Keratinocyte (primary cell): Measurements from ENCODE around the gene PTMA. TPM values are rescaled to one million over a fixed set of nuclear protein-coding genes. Genes with fewer than 3 reads are reported as not detected.

ENCODE experiments used
- DNase-seq: peaks from one replicate; pipeline ENCODE4 v3.0.0-alpha.2; 2011; ENCODE audit warnings: low read depth, missing footprints, low spot score
- FAIRE-seq: peaks from 2 replicates; lab custom pipeline; 2011; peaks lifted over from hg19 to GRCh38; lab: Jason Lieb, UNC
- H2AFZ ChIP-seq: 2 replicates; pipeline ENCODE4 v1.6.0; 2012; ENCODE audit warnings: low read length, control low read depth, inconsistent platforms; ENCODE audit not compliant: control insufficient read depth
- H3K27ac ChIP-seq: 2 replicates; pipeline ENCODE4 v1.5.1; 2011; ENCODE audit warnings: low read length; ENCODE audit not compliant: control insufficient read depth, insufficient read depth
- H3K27me3 ChIP-seq: 3 replicates; pipeline ENCODE4 v1.6.0; 2011; ENCODE audit warnings: low read length; ENCODE audit not compliant: control insufficient read depth, insufficient read depth; ENCODE audit errors: extremely low read depth
- H3K36me3 ChIP-seq, 2 experiments: 2 replicates in 1 of 2; 3 replicates in 1 of 2; pipeline ENCODE4 v1.5.1; 2011; ENCODE audit warnings: low read length in 2 of 2, mild to moderate bottlenecking in 1 of 2; ENCODE audit not compliant: control insufficient read depth in 2 of 2, insufficient read depth in 2 of 2; ENCODE audit errors: extremely low read depth in 1 of 2
- H3K4me1 ChIP-seq: 3 replicates; pipeline ENCODE4 v1.5.1; 2011; ENCODE audit warnings: low read length; ENCODE audit not compliant: control insufficient read depth, insufficient read depth; ENCODE audit errors: extremely low read depth
- H3K4me2 ChIP-seq: 3 replicates; pipeline ENCODE4 v1.6.0; 2011; ENCODE audit warnings: low read depth, low read length; ENCODE audit not compliant: control insufficient read depth, insufficient read depth; ENCODE audit errors: extremely low read depth
- H3K4me3 ChIP-seq, 3 experiments: fragments of 200-600 bp in 1 of 3; sonication (generic) in 1 of 3; 2 replicates in 2 of 3; 3 replicates in 1 of 3; pipeline ENCODE4 v1.5.1; 2011 to 2016; ENCODE audit warnings: low read length in 3 of 3, mild to moderate bottlenecking in 3 of 3, control low read depth in 2 of 3, inconsistent platforms in 1 of 3, low read depth in 1 of 3, mixed read lengths in 1 of 3, mixed run types in 1 of 3, moderate library complexity in 1 of 3; ENCODE audit not compliant: control insufficient read depth in 2 of 3, insufficient read depth in 2 of 3; ENCODE audit errors: extremely low read depth in 1 of 3
- H3K79me2 ChIP-seq: 2 replicates; pipeline ENCODE4 v1.6.0; 2012; ENCODE audit warnings: low read length; ENCODE audit not compliant: control insufficient read depth, insufficient read depth
- H3K9ac ChIP-seq: 3 replicates; pipeline ENCODE4 v1.6.0; 2011; ENCODE audit warnings: low read length; ENCODE audit not compliant: control insufficient read depth, insufficient read depth; ENCODE audit errors: extremely low read depth
- H3K9me1 ChIP-seq: 3 replicates; pipeline ENCODE4 v1.6.0; 2011; ENCODE audit warnings: low read length; ENCODE audit not compliant: control insufficient read depth, insufficient read depth; ENCODE audit errors: extremely low read depth
- H3K9me3 ChIP-seq: 2 replicates; pipeline ENCODE4 v1.5.1; 2012; ENCODE audit warnings: low read depth, low read length; ENCODE audit not compliant: control insufficient read depth
- H4K20me1 ChIP-seq: 3 replicates; pipeline ENCODE4 v1.6.0; 2011; ENCODE audit warnings: low read length; ENCODE audit not compliant: control insufficient read depth, insufficient read depth; ENCODE audit errors: extremely low read depth
- EZH2 ChIP-seq: IDR thresholded peaks from one replicate; pipeline ENCODE4 v1.6.1; 2012; ENCODE audit warnings: inconsistent platforms, mild to moderate bottlenecking, low read length, moderate library complexity
- dilution Hi-C: fragments of 300-500 bp; cut with MboI; formaldehyde crosslinking; loops from one replicate; pipeline ENCODE4 v1.7.0; 2020; ENCODE audit warnings: low sequenced_read_pairs; ENCODE audit not compliant: extremely low pct_ligation_motif_present
- polyA plus RNA-seq, 5 experiments: library from polyadenylated mRNA; depleted of rRNA in 3 of 5; stranded (reverse) in 3 of 5; stranded (forward) in 1 of 5; unstranded in 1 of 5; fragments of >200 nt; gene quantifications; 1 replicate in 1 of 5; 2 replicates in 3 of 5; 3 replicates in 1 of 5; pipeline versions ENCODE4 v1.2.1 to v1.2.3, GENCODE V29; 2011 to 2012; ENCODE audit warnings: missing spikeins in 2 of 5, low read depth in 1 of 5, low replicate concordance in 1 of 5
- TF ChIP-seq, protein P1 (sequence below), 3 experiments: IDR thresholded peaks in 1 of 3; conservative IDR thresholded peaks in 1 of 3; optimal IDR thresholded peaks in 1 of 3; 2 replicates in 2 of 3; 3 replicates in 1 of 3; pipeline versions ENCODE3 to v1.5.1; 2011; ENCODE audit warnings: low read length in 3 of 3, mild to moderate bottlenecking in 3 of 3, moderate library complexity in 2 of 3, control low read depth in 1 of 3, inconsistent platforms in 1 of 3; ENCODE audit not compliant: insufficient read depth in 2 of 3; ENCODE audit errors: extremely low read depth in 1 of 3

PTMA gene
- polyA plus RNA-seq, 1 donor (not counting 4 experiments of a cell fraction or from before 2014, with no cell fraction given), result 598 TPM

- H3K79me2 ChIP-seq, result no peaks in the 10 kb centered on the region
- no peak overlapping the region for H3K27ac ChIP-seq
- no peak overlapping the region for H3K4me3 ChIP-seq
- H3K9me3 ChIP-seq, result no peaks in the 10 kb centered on the region
- FAIRE-seq (peak; percentile 20), DNase-seq (no peak)
- H3K4me2 ChIP-seq, result no peak overlapping the region
- H3K4me1 ChIP-seq, result no peaks in the 10 kb centered on the region
- H3K9ac ChIP-seq, result no peak overlapping the region
- TF ChIP-seq, protein P1, sequence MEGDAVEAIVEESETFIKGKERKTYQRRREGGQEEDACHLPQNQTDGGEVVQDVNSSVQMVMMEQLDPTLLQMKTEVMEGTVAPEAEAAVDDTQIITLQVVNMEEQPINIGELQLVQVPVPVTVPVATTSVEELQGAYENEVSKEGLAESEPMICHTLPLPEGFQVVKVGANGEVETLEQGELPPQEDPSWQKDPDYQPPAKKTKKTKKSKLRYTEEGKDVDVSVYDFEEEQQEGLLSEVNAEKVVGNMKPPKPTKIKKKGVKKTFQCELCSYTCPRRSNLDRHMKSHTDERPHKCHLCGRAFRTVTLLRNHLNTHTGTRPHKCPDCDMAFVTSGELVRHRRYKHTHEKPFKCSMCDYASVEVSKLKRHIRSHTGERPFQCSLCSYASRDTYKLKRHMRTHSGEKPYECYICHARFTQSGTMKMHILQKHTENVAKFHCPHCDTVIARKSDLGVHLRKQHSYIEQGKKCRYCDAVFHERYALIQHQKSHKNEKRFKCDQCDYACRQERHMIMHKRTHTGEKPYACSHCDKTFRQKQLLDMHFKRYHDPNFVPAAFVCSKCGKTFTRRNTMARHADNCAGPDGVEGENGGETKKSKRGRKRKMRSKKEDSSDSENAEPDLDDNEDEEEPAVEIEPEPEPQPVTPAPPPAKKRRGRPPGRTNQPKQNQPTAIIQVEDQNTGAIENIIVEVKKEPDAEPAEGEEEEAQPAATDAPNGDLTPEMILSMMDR (optimal IDR thresholded peaks at IDR 0.05 in 1 of 3, IDR thresholded peaks at IDR 0.05 in 1 of 3, conservative IDR thresholded peaks at IDR 0.05 in 1 of 3; ENCODE audit: extremely low read depth in 1 of 3, insufficient read depth in 2 of 3, low read length in 3 of 3), result peak; percentile 33 to 76 (median 45)
- no peak for TF ChIP-seq EZH2
- no peaks in the 10 kb centered on the region for H3K9me1 ChIP-seq
- dilution Hi-C loops, result no loop called here
- no peaks in the 10 kb centered on the region for H3K36me3 ChIP-seq
- H4K20me1 ChIP-seq, result no peaks in the 10 kb centered on the region
- no peaks in the 10 kb centered on the region for H3K27me3 ChIP-seq
- H2AFZ ChIP-seq, result no peak overlapping the region
Observed at GRCh38 chr2:231692847-231693246, 15.5 kb upstream of the PTMA start.

DNA sequence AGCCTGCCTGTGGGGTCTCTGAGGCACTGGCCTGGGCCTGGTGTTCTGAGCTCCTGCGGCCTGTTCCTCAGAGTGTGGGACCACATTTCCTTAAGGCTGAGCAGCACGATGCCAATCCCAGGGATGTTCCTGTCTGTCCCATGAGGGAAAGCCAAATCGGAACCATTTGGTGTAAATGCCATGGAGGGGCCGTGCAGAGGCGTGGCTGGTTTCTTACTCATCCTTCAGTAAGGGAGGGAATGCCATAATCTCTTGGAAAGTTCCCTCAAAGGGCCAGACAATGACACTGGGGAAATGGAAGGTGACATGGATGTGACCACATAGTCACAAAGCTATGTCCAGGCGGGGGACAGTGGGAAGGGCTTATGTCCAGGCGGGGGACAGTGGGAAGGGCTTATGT is 14.4 kb upstream of the PTMA start:
- H4K20me1 ChIP-seq, result no peaks in the 10 kb centered on the region
- no peaks in the 10 kb centered on the region for H3K27me3 ChIP-seq
- H3K79me2 ChIP-seq, result no peaks in the 10 kb centered on the region
- no peak overlapping the region for H3K27ac ChIP-seq
- TF ChIP-seq, protein P1 (optimal IDR thresholded peaks at IDR 0.05 in 1 of 3, IDR thresholded peaks at IDR 0.05 in 1 of 3, conservative IDR thresholded peaks at IDR 0.05 in 1 of 3; ENCODE audit: extremely low read depth in 1 of 3, insufficient read depth in 2 of 3, low read length in 3 of 3), result no peak
- no peak for TF ChIP-seq EZH2
- H3K4me2 ChIP-seq, result no peak overlapping the region
- no peak overlapping the region for H3K9ac ChIP-seq
- FAIRE-seq, result no peak
- DNase-seq, result no peak
- no peaks in the 10 kb centered on the region for H3K36me3 ChIP-seq
- dilution Hi-C loops, result no loop called here
- no peak overlapping the region for H3K4me3 ChIP-seq
- H2AFZ ChIP-seq, result no peak overlapping the region
- H3K9me1 ChIP-seq, result no peaks in the 10 kb centered on the region
- no peaks in the 10 kb centered on the region for H3K4me1 ChIP-seq
- H3K9me3 ChIP-seq, result no peaks in the 10 kb centered on the region
